Spleen (tissue), 7 donors: Measurements from ENCODE around the gene KRT7.

ENCODE experiments used
- POLR2AphosphoS5 ChIP-seq, 3 donors: sonication (generic); formaldehyde crosslinking; IDR thresholded peaks; one replicate each; pipeline ENCODE4 v1.5.1; 2017; ENCODE audit warnings: antibody characterized with exemption in 3 of 3
- TF ChIP-seq, protein P1 (sequence below), 11 experiments: fragments of 200-600 bp in 7 of 11; fragments of 450-650 bp in 4 of 11; sonication (generic) in 4 of 11; IDR thresholded peaks in 8 of 11; conservative IDR thresholded peaks in 3 of 11; 1 replicate in 7 of 11; 2 replicates in 4 of 11; pipeline versions ENCODE4 v1.4.0 to v1.8.0; 2016 to 2021; ENCODE audit warnings: antibody characterized with exemption in 11 of 11, inconsistent platforms in 4 of 11, mild to moderate bottlenecking in 1 of 11
- donor health status: DM: no; HTN: no; CAD: no; lungs with moderate emphysema.
- donor health status: DM: no; HTN: no; CAD: no.
- donor health status: DM: no; HTN: no; CAD: no.

DNA sequence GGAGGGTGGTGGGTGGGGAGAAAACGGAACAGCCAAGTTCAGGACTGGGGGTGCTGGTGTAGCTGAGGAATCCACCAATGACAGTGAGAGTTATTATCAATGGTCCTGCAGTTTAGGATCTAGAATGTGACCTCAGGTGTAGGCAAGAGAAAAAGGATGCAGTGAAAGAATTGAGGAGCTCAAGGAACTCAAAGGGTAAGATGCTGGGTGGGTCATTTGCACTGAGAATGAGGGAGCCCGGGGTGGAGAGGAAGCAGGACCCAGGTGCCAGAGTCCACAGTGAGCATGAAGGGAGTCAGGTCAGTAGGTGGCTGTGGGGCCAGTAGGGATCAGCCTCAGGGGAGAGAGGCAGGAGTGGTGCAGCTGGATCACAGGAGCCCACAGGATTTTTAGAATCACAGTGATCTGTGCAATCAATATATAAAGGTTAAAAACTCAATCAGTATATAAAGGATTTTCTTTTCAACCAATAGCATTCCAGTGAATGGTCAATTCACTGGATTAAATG, 3.2 kb upstream of the KRT7 start:
- TF ChIP-seq, protein P1, sequence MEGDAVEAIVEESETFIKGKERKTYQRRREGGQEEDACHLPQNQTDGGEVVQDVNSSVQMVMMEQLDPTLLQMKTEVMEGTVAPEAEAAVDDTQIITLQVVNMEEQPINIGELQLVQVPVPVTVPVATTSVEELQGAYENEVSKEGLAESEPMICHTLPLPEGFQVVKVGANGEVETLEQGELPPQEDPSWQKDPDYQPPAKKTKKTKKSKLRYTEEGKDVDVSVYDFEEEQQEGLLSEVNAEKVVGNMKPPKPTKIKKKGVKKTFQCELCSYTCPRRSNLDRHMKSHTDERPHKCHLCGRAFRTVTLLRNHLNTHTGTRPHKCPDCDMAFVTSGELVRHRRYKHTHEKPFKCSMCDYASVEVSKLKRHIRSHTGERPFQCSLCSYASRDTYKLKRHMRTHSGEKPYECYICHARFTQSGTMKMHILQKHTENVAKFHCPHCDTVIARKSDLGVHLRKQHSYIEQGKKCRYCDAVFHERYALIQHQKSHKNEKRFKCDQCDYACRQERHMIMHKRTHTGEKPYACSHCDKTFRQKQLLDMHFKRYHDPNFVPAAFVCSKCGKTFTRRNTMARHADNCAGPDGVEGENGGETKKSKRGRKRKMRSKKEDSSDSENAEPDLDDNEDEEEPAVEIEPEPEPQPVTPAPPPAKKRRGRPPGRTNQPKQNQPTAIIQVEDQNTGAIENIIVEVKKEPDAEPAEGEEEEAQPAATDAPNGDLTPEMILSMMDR (IDR thresholded peaks at IDR 0.05 in 8 of 11, conservative IDR thresholded peaks at IDR 0.05 in 3 of 11) = no peak
- no peak for TF ChIP-seq POLR2AphosphoS5 (IDR thresholded peaks at IDR 0.05)
